ENCODE data around the gene GRIN1.

The GRIN1 gene

GRCh38 chr9:137187386-137187785 is 48.4 kb downstream of the GRIN1 start:
- no peak for DNase-seq
- Histone ChIP-seq H3K4me1 (no peaks in the 10 kb centered on the region), H3K9me3 (no peaks in the 10 kb centered on the region), H3K4me3 (ENCODE audit: low read depth, low read length) (peak overlapping the region; percentile 99), H3K27me3 (no peaks in the 10 kb centered on the region), H3K36me3 (peaks cover 17% of the 10 kb centered on the region)
- TF ChIP-seq CTCF (IDR thresholded peaks at IDR 0.05; ENCODE audit: low read depth, low read length), result no peak

GRCh38 chr9:137188086-137188489 is 49.1 kb downstream of the GRIN1 start:
- TF ChIP-seq CTCF (IDR thresholded peaks at IDR 0.05; ENCODE audit: low read depth, low read length), result no peak
- Histone ChIP-seq H3K4me3 (ENCODE audit: low read depth, low read length) (peak overlapping the region; percentile 99), H3K4me1 (no peaks in the 10 kb centered on the region), H3K9me3 (no peaks in the 10 kb centered on the region), H3K27me3 (no peaks in the 10 kb centered on the region), H3K36me3 (peaks cover 12% of the 10 kb centered on the region)
- no peak for DNase-seq

GRCh38 chr9:137188490-137189296 is 49.7 kb downstream of the GRIN1 start, which contains the start of the genes ANAPC2 and SSNA1:
TSS of gene ANAPC2 (minus strand) at chr9:137188560. CDS start at chr9:137188532, 28 bp downstream.
TSS of gene SSNA1 (plus strand) at chr9:137188676. CDS start at chr9:137188727, 51 bp downstream.
- Histone ChIP-seq H3K9me3 (no peaks in the 10 kb centered on the region), H3K36me3 (peaks cover 6% of the 10 kb centered on the region), H3K27me3 (no peaks in the 10 kb centered on the region), H3K4me3 (ENCODE audit: low read depth, low read length) (peak within 1 kb of the TSS; percentile 99), H3K4me1 (no peaks in the 10 kb centered on the region)
- peak; percentile 96 for DNase-seq
- TF ChIP-seq CTCF (IDR thresholded peaks at IDR 0.05; ENCODE audit: low read depth, low read length), result peak; percentile 37

GRCh38 chr9:137189297-137190295 is 50.6 kb downstream of the GRIN1 start:
- no peak for TF ChIP-seq CTCF (IDR thresholded peaks at IDR 0.05; ENCODE audit: low read depth, low read length)
- H3K27me3 ChIP-seq, result no peaks in the 10 kb centered on the region
- H3K4me3 ChIP-seq (ENCODE audit: low read depth, low read length), result peak overlapping the region; percentile 99
- no peaks in the 10 kb centered on the region for H3K9me3 ChIP-seq
- H3K4me1 ChIP-seq, result no peaks in the 10 kb centered on the region
- peaks cover 4% of the 10 kb centered on the region; the same call in 1 of the 2 replicates for H3K36me3 ChIP-seq
- no peak for DNase-seq

- no peaks in the 10 kb centered on the region for H3K27me3 ChIP-seq
- no peak for DNase-seq
- H3K9me3 ChIP-seq, result no peaks in the 10 kb centered on the region
- H3K36me3 ChIP-seq, result peaks cover 4% of the 10 kb centered on the region; the same call in 1 of the 2 replicates
- H3K4me3 ChIP-seq (ENCODE audit: low read depth, low read length), result no peak overlapping the region
- peaks cover 4% of the 10 kb centered on the region for H3K4me1 ChIP-seq
- TF ChIP-seq CTCF (IDR thresholded peaks at IDR 0.05; ENCODE audit: low read depth, low read length), result peak; percentile 12; the same call in 1 of the 2 replicates
Measured at GRCh38 chr9:137190315-137190856, 51.4 kb downstream of the GRIN1 start.

Data from BE2C (cell line).